ENCODE measurements around the gene OR10K1. TPM values are rescaled to one million over a fixed set of nuclear protein-coding genes. Genes with fewer than 3 reads are reported as not detected.

OR10K1 gene
- total RNA-seq, 1 experiment from 2014 or later: not detected

Other genes starting within 250 kb of the OR10K1 start
- not detected in 2 replicates for gene CD1A, start 207.4 kb upstream of the OR10K1 start, total RNA-seq (2014; rRNA removed; shearing (Covaris generic))
- not detected in 2 replicates for gene CD1C, start 171.9 kb upstream of the OR10K1 start, total RNA-seq (2014; rRNA removed; shearing (Covaris generic))
- gene CD1B, start 130.3 kb upstream of the OR10K1 start, total RNA-seq (2014; rRNA removed; shearing (Covaris generic)): not detected in 2 replicates
- gene CD1E, start 107.9 kb upstream of the OR10K1 start, total RNA-seq (2014; rRNA removed; shearing (Covaris generic)): not detected in 2 replicates
- not detected in 2 replicates for gene OR10T2, start 62.4 kb upstream of the OR10K1 start, total RNA-seq (2014; rRNA removed; shearing (Covaris generic))
- not detected in 2 replicates for gene OR10K2, start 35.6 kb upstream of the OR10K1 start, total RNA-seq (2014; rRNA removed; shearing (Covaris generic))
- not detected in 2 replicates for gene OR10R2, start 10.4 kb downstream of the OR10K1 start, total RNA-seq (2014; rRNA removed; shearing (Covaris generic))
- gene OR6Y1, start 92.6 kb downstream of the OR10K1 start, total RNA-seq (2014; rRNA removed; shearing (Covaris generic)): not detected in 2 replicates
- not detected in 2 replicates for gene OR6P1, start 108.7 kb downstream of the OR10K1 start, total RNA-seq (2014; rRNA removed; shearing (Covaris generic))
- not detected in 2 replicates for gene OR10X1, start 118.1 kb downstream of the OR10K1 start, total RNA-seq (2014; rRNA removed; shearing (Covaris generic))
- gene OR10Z1, start 143.4 kb downstream of the OR10K1 start, total RNA-seq (2014; rRNA removed; shearing (Covaris generic)): not detected in 2 replicates
- 0.02 and 0.30 TPM in 2 replicates for gene SPTA1, start 224.9 kb downstream of the OR10K1 start, total RNA-seq (2014; rRNA removed; shearing (Covaris generic))
- gene OR6K2, start 238.8 kb downstream of the OR10K1 start, total RNA-seq (2014; rRNA removed; shearing (Covaris generic)): not detected in 2 replicates